ENCODE measurements around the gene BAAT.

Gene BAAT

DNA sequence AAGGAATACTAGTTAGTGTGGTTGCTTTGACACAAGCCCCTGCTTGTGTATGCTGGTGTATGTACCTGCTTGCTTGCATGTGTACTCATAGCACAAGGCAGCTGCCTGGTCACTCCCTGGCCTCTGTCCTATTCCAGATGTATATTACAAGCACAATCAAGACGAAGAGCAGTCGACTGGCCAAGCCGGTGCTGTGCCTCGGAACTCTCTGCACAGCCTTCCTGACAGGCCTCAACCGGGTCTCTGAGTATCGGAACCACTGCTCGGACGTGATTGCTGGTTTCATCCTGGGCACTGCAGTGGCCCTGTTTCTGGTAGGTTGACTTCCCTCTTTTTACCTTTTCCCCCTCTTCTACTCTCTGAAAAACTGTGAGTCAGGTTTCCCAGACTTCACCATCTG, 72.1 kb downstream of the BAAT start:
- no peak for DNase-seq (ENCODE audit: low spot score)

DNA sequence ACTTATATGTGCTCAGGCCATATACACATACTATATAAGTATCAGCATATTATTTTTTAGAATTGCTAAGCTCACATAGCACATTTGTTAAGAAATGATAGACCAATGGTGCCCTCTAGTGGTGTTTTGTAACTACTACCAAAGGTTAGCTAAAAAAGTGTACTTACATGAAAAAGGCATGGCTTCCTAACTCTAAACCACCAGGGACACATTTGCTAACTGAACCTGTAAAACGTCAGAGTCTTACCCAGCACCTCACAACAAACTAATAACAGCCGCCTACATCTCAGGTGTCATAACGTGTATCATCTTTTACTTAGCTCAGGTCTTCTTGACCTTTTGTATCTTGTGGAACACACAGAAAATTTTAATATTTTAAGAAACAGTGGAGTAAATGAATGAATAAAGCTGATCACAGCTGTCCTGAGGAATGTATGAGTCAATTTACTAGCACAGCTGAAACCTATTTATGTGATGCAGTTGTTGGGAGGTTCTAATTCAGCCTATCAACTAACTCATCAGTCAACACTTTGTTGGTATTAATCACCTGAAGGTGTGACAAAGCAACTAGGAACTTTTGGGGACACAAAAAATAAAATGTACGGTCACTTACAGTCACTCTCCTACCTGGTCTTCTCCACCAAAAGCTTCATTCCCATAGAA, 72.9 kb downstream of the BAAT start:
- peak; percentile 71 for DNase-seq (ENCODE audit: low spot score)

DNA sequence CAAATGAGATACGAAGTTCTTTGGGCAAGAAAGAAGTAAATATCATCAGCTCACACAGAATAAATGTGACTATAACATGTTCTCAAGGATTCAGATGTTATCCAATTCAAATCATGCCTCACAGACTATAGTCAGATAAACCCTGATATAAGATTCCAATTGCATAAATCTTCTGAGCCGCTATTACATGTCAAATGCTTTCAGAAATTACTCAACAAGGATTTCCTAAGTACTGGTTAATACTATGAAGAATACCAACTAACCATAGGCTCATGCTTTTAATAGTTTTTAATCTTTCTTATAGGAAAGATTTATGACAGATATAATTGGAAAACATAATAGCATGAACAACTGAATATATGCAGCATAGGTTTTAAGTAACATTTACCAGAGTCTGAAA, 73.6 kb downstream of the BAAT start:
- DNase-seq (ENCODE audit: low spot score), result no peak

All from activated CD4-positive, alpha-beta T cell treated with anti-CD3 and anti-CD28 coated beads, Interleukin-2, Interleukin-4, amounts not matched to agents 100 ng/mL and 50 ng/mL, durations not matched to agents 16 hours and 8 hours (primary cell).